Measurements from ENCODE around the gene TIMM13.

Gene TIMM13

DNA sequence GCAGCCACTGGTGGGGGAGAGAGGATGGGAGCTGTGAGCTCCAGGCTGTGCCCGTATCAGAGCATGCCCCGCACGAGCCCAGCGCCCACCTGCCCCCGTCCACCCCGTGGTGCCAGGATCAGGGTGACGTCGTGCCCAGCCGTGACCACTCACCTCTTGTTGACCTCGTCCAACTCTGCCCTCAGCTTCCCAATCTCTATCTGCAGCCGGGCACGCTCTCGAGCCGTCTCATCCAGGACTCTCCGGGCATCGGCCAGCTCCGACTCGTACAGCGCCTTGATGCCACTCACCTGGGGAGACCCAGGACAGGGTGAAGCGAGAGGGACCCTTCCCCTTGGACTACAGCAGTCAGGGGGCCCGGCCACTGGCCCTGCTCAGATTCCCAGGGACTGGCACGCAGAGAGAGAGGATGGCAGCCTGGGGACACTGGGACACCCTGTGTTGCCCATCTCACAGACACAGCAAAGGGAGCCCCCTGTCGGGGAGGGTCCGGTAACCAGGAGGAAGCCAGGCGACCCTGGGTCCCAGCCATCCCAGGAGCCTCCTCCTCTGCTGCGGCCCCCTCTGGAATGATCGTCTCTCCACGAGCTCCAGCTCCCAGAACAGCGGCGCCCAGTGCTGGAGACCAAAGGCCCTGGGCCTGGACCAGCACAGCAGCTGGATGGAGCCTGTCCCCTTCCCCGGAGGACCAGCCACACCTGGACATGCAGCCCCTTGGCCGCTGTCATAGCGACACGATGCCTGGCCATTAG lies 17.0 kb upstream of the TIMM13 start:
- H3K27me3 ChIP-seq (ENCODE audit: control insufficient read depth, insufficient read depth, low read length) = no peaks in the 10 kb centered on the region
- no peaks in the 10 kb centered on the region for H3K36me3 ChIP-seq (ENCODE audit: control insufficient read depth, insufficient read depth, low read length)
- H3K4me1 ChIP-seq = no peaks in the 10 kb centered on the region
- no peaks in the 10 kb centered on the region for H3K9me3 ChIP-seq (ENCODE audit: control insufficient read depth, low read length)
- no peak overlapping the region for H3K4me3 ChIP-seq (ENCODE audit: low read depth, low read length)
- no peak overlapping the region for H3K4me2 ChIP-seq (ENCODE audit: low read length)
- no peak overlapping the region for H2AFZ ChIP-seq
- TF ChIP-seq, protein P1, sequence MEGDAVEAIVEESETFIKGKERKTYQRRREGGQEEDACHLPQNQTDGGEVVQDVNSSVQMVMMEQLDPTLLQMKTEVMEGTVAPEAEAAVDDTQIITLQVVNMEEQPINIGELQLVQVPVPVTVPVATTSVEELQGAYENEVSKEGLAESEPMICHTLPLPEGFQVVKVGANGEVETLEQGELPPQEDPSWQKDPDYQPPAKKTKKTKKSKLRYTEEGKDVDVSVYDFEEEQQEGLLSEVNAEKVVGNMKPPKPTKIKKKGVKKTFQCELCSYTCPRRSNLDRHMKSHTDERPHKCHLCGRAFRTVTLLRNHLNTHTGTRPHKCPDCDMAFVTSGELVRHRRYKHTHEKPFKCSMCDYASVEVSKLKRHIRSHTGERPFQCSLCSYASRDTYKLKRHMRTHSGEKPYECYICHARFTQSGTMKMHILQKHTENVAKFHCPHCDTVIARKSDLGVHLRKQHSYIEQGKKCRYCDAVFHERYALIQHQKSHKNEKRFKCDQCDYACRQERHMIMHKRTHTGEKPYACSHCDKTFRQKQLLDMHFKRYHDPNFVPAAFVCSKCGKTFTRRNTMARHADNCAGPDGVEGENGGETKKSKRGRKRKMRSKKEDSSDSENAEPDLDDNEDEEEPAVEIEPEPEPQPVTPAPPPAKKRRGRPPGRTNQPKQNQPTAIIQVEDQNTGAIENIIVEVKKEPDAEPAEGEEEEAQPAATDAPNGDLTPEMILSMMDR (IDR thresholded peaks at IDR 0.05) = no peak
- no peak overlapping the region for H3K9ac ChIP-seq
- H3K79me2 ChIP-seq = peaks cover 13% of the 10 kb centered on the region
- no peak overlapping the region for H3K27ac ChIP-seq

DNA sequence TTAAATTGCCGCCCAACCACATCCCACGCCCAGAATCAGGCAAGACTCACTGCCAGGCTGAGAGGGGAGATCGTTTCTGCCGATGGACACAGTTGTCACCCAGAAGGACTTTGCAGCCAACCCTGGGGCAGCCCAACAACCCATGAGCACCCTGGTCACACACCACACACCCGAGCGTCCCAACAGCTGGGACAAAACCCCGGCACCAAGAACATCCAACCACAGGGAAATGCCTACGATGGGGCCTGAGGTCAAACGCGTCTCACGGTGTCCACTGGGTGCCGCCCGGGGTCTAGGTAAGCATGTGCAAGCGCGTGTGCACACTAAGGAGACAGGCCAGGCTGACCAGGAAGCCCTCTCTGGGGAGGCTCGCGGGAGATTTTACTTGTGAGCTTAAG lies 16.4 kb upstream of the TIMM13 start:
- Histone ChIP-seq H3K9me3 (ENCODE audit: control insufficient read depth, low read length) (no peaks in the 10 kb centered on the region), H3K4me3 (ENCODE audit: low read depth, low read length) (no peak overlapping the region), H3K4me1 (no peaks in the 10 kb centered on the region), H2AFZ (no peak overlapping the region), H3K9ac (no peak overlapping the region), H3K27ac (no peak overlapping the region), H3K4me2 (ENCODE audit: low read length) (no peak overlapping the region), H3K36me3 (ENCODE audit: control insufficient read depth, insufficient read depth, low read length) (no peaks in the 10 kb centered on the region), H3K79me2 (peaks cover 13% of the 10 kb centered on the region), H3K27me3 (ENCODE audit: control insufficient read depth, insufficient read depth, low read length) (no peaks in the 10 kb centered on the region)
- TF ChIP-seq, protein P1 (IDR thresholded peaks at IDR 0.05) = no peak

DNA sequence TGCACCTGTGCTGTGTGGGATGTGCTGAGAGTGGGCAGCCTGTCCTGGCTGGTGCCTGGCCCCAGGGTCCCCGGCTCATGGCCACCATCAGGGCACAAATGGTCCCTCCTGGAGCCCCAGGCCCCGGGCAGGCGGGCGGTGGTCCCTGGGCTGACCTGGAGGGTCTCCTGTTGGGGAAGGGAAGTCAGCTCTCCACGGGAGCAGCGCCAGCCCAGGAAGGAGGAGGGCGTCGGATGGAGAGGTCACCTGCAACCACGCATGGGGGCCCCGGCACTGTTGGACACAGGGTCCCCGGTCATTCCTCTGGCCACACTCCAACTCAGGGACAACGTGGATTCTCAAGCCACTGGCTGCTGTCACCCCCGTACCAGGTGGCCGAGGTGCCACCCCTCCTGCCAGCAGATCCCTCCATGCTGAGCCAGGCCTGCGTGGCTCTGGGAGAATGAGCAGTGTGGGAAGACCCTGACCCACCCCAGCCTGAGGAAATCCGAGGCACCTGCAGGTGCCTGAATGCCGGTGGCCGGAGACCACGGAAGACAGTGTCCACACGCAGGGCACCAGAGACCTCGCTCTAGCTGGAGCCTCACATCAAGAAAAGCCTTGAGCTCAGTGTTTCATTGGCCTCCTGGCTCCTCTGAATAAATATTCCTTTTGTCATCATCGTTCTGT lies 15.9 kb upstream of the TIMM13 start:
- H3K27ac ChIP-seq = no peak overlapping the region
- no peak overlapping the region for H2AFZ ChIP-seq
- no peak overlapping the region for H3K4me2 ChIP-seq (ENCODE audit: low read length)
- H3K36me3 ChIP-seq (ENCODE audit: control insufficient read depth, insufficient read depth, low read length) = no peaks in the 10 kb centered on the region
- TF ChIP-seq, protein P1 (IDR thresholded peaks at IDR 0.05) = no peak
- no peak overlapping the region for H3K9ac ChIP-seq
- no peaks in the 10 kb centered on the region for H3K4me1 ChIP-seq
- H3K27me3 ChIP-seq (ENCODE audit: control insufficient read depth, insufficient read depth, low read length) = no peaks in the 10 kb centered on the region
- H3K9me3 ChIP-seq (ENCODE audit: control insufficient read depth, low read length) = no peaks in the 10 kb centered on the region
- H3K79me2 ChIP-seq = peaks cover 13% of the 10 kb centered on the region
- no peak overlapping the region for H3K4me3 ChIP-seq (ENCODE audit: low read depth, low read length)

DNA sequence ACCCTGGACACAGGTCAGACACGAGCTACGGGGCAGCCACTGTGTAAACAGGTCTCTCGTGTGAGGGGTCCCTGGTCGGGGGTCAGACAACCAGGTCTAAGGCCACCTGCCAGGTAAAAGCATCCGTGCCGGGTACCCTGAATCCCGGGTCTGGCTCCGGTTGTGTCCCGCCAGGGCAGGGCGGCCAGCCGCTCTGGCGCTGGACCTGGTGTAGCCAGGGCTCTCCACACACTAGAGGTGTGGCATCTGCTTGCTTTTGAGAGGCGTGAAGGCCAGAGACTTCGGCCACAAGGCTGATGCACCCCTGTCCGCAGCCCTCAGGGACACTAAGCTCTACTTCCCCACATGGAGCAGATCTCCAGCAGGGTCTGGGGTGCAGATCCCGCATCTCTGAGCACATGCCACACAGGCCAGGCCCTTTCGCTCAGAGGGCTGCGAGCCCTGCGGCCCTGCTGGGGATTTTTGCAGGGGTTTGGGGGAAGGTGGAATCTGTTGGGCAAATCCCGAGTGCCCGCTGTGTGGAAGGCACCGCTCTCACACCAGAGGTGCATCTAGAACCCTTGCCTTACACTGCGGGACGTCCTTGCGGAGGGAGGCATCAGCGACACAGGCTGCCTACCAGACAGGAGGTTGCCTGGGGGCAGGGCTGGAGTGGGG lies 13.8 kb upstream of the TIMM13 start:
- Histone ChIP-seq H3K79me2 (peaks cover 4% of the 10 kb centered on the region), H3K36me3 (ENCODE audit: control insufficient read depth, insufficient read depth, low read length) (no peaks in the 10 kb centered on the region), H3K27me3 (ENCODE audit: control insufficient read depth, insufficient read depth, low read length) (no peaks in the 10 kb centered on the region), H3K27ac (no peak overlapping the region), H3K4me3 (ENCODE audit: low read depth, low read length) (no peak overlapping the region), H3K4me2 (ENCODE audit: low read length) (no peak overlapping the region), H2AFZ (no peak overlapping the region), H3K9me3 (ENCODE audit: control insufficient read depth, low read length) (no peaks in the 10 kb centered on the region), H3K4me1 (no peaks in the 10 kb centered on the region), H3K9ac (no peak overlapping the region)
- TF ChIP-seq, protein P1 (IDR thresholded peaks at IDR 0.05) = no peak
